Fibroblast of the aortic adventitia (primary cell): ENCODE measurements around the gene RAD51B. TPM values are rescaled to one million over a fixed set of nuclear protein-coding genes. Genes with fewer than 3 reads are reported as not detected.

Experiments used
- DNase-seq: peaks from one replicate; pipeline ENCODE4 v3.0.0-alpha.2; 2010; ENCODE audit warnings: low read depth
- H3K4me3 ChIP-seq: 2 replicates; pipeline ENCODE4 v1.5.1; 2011; ENCODE audit warnings: low read depth, mild to moderate bottlenecking, control low read depth, low read length, moderate library complexity
- CTCF ChIP-seq: IDR thresholded peaks from 2 replicates; pipeline ENCODE4 v1.5.1; 2011; ENCODE audit warnings: mild to moderate bottlenecking, low read length, control low read depth, inconsistent platforms; ENCODE audit not compliant: insufficient read depth
- total RNA-seq: library from RNA; depleted of rRNA; stranded (reverse); fragments of >200 nt; gene quantifications from 2 replicates; pipeline ENCODE4 v1.2.3, GENCODE V29; 2012; ENCODE audit warnings: low replicate concordance

The RAD51B gene
- total RNA-seq, 1 donor: 28.7 TPM

- TF ChIP-seq CTCF: no peak
- H3K4me3 ChIP-seq: no peak overlapping the region
- no peak for DNase-seq
Measured at GRCh38 chr14:68573126-68573525, 753.5 kb downstream of the RAD51B start.

- DNase-seq: no peak
- no peak overlapping the region for H3K4me3 ChIP-seq
- no peak for TF ChIP-seq CTCF
Measured at GRCh38 chr14:68573722-68574121, 754.1 kb downstream of the RAD51B start.

GRCh38 chr14:68574461-68574860 lies 754.9 kb downstream of the RAD51B start:
- TF ChIP-seq CTCF: no peak
- H3K4me3 ChIP-seq: no peak overlapping the region
- DNase-seq: no peak

- DNase-seq: peak; percentile 71
- no peak for TF ChIP-seq CTCF
- no peak overlapping the region for H3K4me3 ChIP-seq
Measured at GRCh38 chr14:68574906-68575305, 755.3 kb downstream of the RAD51B start.

GRCh38 chr14:68575426-68575825 lies 755.8 kb downstream of the RAD51B start:
- TF ChIP-seq CTCF: no peak
- H3K4me3 ChIP-seq: no peak overlapping the region
- no peak for DNase-seq

- no peak for DNase-seq
Measured at GRCh38 chr14:68576031-68576430, 756.5 kb downstream of the RAD51B start.

More at GRCh38 chr14:68576031-68576430, 756.5 kb downstream of the RAD51B start:
- H3K4me3 ChIP-seq: no peak overlapping the region
- TF ChIP-seq CTCF: no peak
